ENCODE results near the gene WDHD1. TPM values are rescaled to one million over a fixed set of nuclear protein-coding genes. Genes with fewer than 3 reads are reported as not detected.

Gene WDHD1
- total RNA-seq, 2 experiments from 2014 or later, result 61.1 to 62.9 TPM

DNA sequence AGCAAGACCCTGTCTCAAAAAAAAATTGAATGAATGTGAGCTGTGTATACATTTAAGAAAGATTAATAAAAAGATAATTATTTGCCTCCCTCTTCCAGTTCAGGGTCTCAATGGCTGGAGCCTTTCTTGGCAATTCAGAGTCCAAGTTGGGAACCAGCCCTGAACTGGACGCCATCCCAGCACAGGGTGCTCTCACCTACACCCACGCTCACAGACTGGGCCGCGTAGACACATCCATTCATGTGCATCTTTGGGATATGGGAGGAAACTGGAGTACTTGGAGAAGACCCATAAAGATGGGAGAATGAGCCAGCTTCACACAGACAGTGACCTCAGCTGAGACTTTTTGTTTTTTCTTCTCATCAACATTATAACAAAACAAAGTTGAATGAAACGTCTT, 31.0 kb upstream of the WDHD1 start:
- DNase-seq, result no peak
- H3K27ac Mint-ChIP-seq, result no peak overlapping the region
- no peak overlapping the region for H3K4me3 Mint-ChIP-seq
- no peaks in the 10 kb centered on the region for H3K27me3 Mint-ChIP-seq (ENCODE audit: low read depth)
- H3K9me3 Mint-ChIP-seq, result no peaks in the 10 kb centered on the region
- H3K36me3 Mint-ChIP-seq (ENCODE audit: low read depth), result peaks cover 37% of the 10 kb centered on the region
- intact Hi-C loops (cut with micrococcal nuclease), result no loop called here
- H3K4me1 Mint-ChIP-seq (ENCODE audit: low read depth), result peaks cover 47% of the 10 kb centered on the region
- CTCF ChIA-PET, result no interaction called here

- CTCF ChIA-PET, result interaction anchor here (1.1 kb wide), 1 partner anchor 18 kb away, joined by 3 read pairs; no protein-coding TSS in a partner anchor
- peaks cover 31% of the 10 kb centered on the region for H3K36me3 Mint-ChIP-seq (ENCODE audit: low read depth)
- no peaks in the 10 kb centered on the region for H3K27me3 Mint-ChIP-seq (ENCODE audit: low read depth)
- no peak overlapping the region for H3K4me3 Mint-ChIP-seq
- no peaks in the 10 kb centered on the region for H3K9me3 Mint-ChIP-seq
- no peak overlapping the region for H3K27ac Mint-ChIP-seq
- H3K4me1 Mint-ChIP-seq (ENCODE audit: low read depth), result peaks cover 47% of the 10 kb centered on the region
- DNase-seq, result no peak
- intact Hi-C loops (cut with micrococcal nuclease), result loop anchor here (5.0 kb wide), 1 partner anchor 358 kb away; the partner anchor contains the start of gene ATG14
Measured at GRCh38 chr14:55054098-55054497, 27.2 kb upstream of the WDHD1 start.

GRCh38 chr14:55053500-55053899, 26.6 kb upstream of the WDHD1 start:
- Mint-ChIP-seq H3K9me3 (no peaks in the 10 kb centered on the region), H3K27ac (peak overlapping the region; percentile 19), H3K4me3 (peak overlapping the region; percentile 55), H3K4me1 (ENCODE audit: low read depth) (peaks cover 49% of the 10 kb centered on the region), H3K36me3 (ENCODE audit: low read depth) (peaks cover 31% of the 10 kb centered on the region), H3K27me3 (ENCODE audit: low read depth) (no peaks in the 10 kb centered on the region)
- no peak for DNase-seq
- intact Hi-C loops (cut with micrococcal nuclease), result loop anchor here (2.0 to 5.0 kb wide), 2 partner anchors 45 to 359 kb away; partner anchors contain the start of gene ATG14
- CTCF ChIA-PET, result interaction anchor here (0.6 to 1.2 kb wide), 4 partner anchors 14 to 35 kb away, joined by 3 to 4 read pairs (median 3); no protein-coding TSS in a partner anchor

DNA sequence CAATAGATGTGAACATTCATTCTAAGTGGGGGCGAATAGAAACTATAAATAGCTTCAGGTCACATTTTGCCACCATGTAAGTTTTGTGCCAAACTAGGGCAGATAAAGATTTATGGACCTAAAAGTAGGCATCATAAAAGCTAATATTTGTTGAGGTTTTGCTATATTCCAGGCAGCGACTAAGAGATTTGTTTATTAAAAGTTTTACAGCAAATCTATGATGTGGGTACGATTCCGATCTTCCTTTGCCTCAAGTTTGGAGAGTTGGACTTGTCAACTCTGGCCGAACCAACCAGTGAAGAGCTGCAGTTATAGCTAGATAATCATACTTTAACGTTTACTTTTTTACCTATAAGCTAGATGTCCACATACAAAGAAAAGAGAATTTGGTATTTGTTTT, 26.1 kb upstream of the WDHD1 start:
- intact Hi-C loops (cut with micrococcal nuclease), result loop anchor here (2.0 to 5.0 kb wide), 2 partner anchors 46 to 359 kb away; partner anchors contain the start of gene ATG14
- no peaks in the 10 kb centered on the region for H3K9me3 Mint-ChIP-seq
- peak overlapping the region; percentile 86 for H3K4me3 Mint-ChIP-seq
- peaks cover 26% of the 10 kb centered on the region for H3K36me3 Mint-ChIP-seq (ENCODE audit: low read depth)
- H3K4me1 Mint-ChIP-seq (ENCODE audit: low read depth), result peaks cover 45% of the 10 kb centered on the region
- peak overlapping the region; percentile 95 for H3K27ac Mint-ChIP-seq
- DNase-seq, result no peak
- no peaks in the 10 kb centered on the region for H3K27me3 Mint-ChIP-seq (ENCODE audit: low read depth)
- CTCF ChIA-PET, result interaction anchor here (0.6 to 1.2 kb wide), 5 partner anchors 13 to 106 kb away, joined by 3 to 4 read pairs (median 3); no protein-coding TSS in a partner anchor

- Mint-ChIP-seq H3K4me3 (peak overlapping the region; percentile 86), H3K27ac (peak overlapping the region; percentile 95), H3K4me1 (ENCODE audit: low read depth) (peaks cover 44% of the 10 kb centered on the region), H3K36me3 (ENCODE audit: low read depth) (peaks cover 25% of the 10 kb centered on the region), H3K9me3 (no peaks in the 10 kb centered on the region), H3K27me3 (ENCODE audit: low read depth) (no peaks in the 10 kb centered on the region)
- DNase-seq, result peak; percentile 55
- CTCF ChIA-PET, result interaction anchor here (0.8 to 1.9 kb wide), 12 partner anchors 8 to 322 kb away, joined by 3 to 21 read pairs (median 4); partner anchors contain the start of genes SOCS4 and WDHD1
- intact Hi-C loops (cut with micrococcal nuclease), result loop anchor here (1.0 to 5.0 kb wide), 4 partner anchors 46 to 360 kb away; partner anchors contain the start of genes ATG14 and FBXO34
Measured at GRCh38 chr14:55052269-55052930, 25.5 kb upstream of the WDHD1 start.

DNA sequence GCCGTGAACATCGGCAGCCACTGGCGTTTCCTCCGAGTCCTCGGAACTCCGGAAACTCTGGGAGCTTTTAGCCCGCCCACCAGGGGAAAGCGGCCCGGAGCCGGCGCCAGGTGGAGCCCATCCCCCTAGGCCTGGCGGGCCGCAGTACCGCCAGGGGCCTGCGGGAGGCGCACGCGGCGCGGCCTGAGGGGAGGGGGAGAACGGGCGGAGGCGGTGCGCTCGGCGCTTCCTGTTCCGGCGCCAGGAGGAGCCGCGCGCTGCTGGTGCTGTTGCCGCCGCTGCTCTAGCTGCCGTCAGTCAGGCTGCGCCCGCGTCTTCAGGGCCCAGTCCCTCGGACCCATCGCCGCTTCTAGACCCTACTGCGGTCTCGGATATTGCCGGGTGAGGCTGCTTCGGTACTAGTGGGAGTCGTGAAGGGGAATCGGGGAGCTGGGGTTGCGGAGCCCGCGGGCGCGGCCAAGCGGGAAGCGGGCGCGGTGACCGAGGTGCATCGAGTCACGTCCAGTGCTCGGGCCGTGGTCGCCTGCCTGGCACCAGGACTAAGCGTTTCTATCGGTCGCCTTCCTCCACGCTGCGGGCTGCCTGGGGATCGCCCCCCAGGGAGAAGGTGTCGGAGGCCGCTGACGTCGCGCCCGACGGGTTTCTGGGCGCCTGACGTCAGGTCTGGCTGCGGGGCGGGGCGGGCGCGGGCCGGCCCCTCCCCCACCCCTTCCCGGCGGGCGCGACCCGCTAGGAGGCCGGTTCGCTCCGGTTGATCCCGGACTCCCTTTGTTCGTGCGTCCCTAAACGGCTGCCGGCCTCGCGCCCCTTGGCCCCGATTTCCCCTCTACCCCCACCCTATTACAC, 24.7 kb upstream of the WDHD1 start, which contains the start of gene MAPK1IP1L:
TSS of gene MAPK1IP1L (plus strand) at position 225 of the 846 bp plus-strand sequence. CDS start 10,037 bp downstream, outside the sequence.
- H3K9me3 Mint-ChIP-seq, result no peaks in the 10 kb centered on the region
- intact Hi-C loops (cut with micrococcal nuclease), result loop anchor here (1.0 to 5.0 kb wide), 10 partner anchors 21 to 361 kb away; partner anchors contain the start of genes ATG14, DLGAP5, FBXO34 and GCH1
- peak within 1 kb of the TSS; percentile 86 for H3K4me3 Mint-ChIP-seq
- CTCF ChIA-PET, result interaction anchor here (0.6 to 1.9 kb wide), 23 partner anchors 9 to 378 kb away, joined by 3 to 21 read pairs (median 4); partner anchors contain the start of genes SOCS4 and WDHD1
- peak; percentile 90 for DNase-seq
- peaks cover 42% of the 10 kb centered on the region for H3K4me1 Mint-ChIP-seq (ENCODE audit: low read depth)
- H3K27me3 Mint-ChIP-seq (ENCODE audit: low read depth), result no peaks in the 10 kb centered on the region
- H3K36me3 Mint-ChIP-seq (ENCODE audit: low read depth), result peaks cover 25% of the 10 kb centered on the region
- H3K27ac Mint-ChIP-seq, result peak within 1 kb of the TSS; percentile 95

DNA sequence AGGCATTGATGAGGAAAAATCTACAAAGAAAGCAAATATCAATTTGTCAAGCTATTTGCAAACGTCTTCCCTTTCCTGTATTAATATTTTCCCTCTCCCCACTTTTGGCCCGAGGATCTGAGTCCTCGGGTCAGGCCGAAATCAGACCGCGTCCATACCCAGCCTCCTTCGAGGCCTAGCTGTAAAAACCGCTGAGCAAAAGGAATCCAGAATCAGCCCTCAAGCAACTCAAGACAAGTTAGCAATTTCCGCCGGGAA, 24.2 kb upstream of the WDHD1 start:
- DNase-seq, result no peak
- H3K27ac Mint-ChIP-seq, result peak overlapping the region; percentile 95
- H3K4me1 Mint-ChIP-seq (ENCODE audit: low read depth), result peaks cover 37% of the 10 kb centered on the region
- no peaks in the 10 kb centered on the region for H3K9me3 Mint-ChIP-seq
- peak overlapping the region; percentile 86 for H3K4me3 Mint-ChIP-seq
- intact Hi-C loops (cut with micrococcal nuclease), result loop anchor here (1.0 to 5.0 kb wide), 7 partner anchors 21 to 361 kb away; partner anchors contain the start of genes ATG14, DLGAP5, GCH1 and SOCS4
- H3K36me3 Mint-ChIP-seq (ENCODE audit: low read depth), result peaks cover 25% of the 10 kb centered on the region
- CTCF ChIA-PET, result interaction anchor here (0.6 to 1.9 kb wide), 22 partner anchors 9 to 378 kb away, joined by 3 to 21 read pairs (median 4); partner anchors contain the start of genes SOCS4 and WDHD1
- H3K27me3 Mint-ChIP-seq (ENCODE audit: low read depth), result no peaks in the 10 kb centered on the region

GRCh38 chr14:55048900-55049436, 22.1 kb upstream of the WDHD1 start:
- Mint-ChIP-seq H3K36me3 (ENCODE audit: low read depth) (peaks cover 16% of the 10 kb centered on the region), H3K27me3 (ENCODE audit: low read depth) (no peaks in the 10 kb centered on the region), H3K27ac (no peak overlapping the region), H3K4me3 (no peak overlapping the region), H3K9me3 (no peaks in the 10 kb centered on the region), H3K4me1 (ENCODE audit: low read depth) (peaks cover 32% of the 10 kb centered on the region)
- intact Hi-C loops (cut with micrococcal nuclease), result no loop called here
- CTCF ChIA-PET, result no interaction called here
- no peak for DNase-seq

DNA sequence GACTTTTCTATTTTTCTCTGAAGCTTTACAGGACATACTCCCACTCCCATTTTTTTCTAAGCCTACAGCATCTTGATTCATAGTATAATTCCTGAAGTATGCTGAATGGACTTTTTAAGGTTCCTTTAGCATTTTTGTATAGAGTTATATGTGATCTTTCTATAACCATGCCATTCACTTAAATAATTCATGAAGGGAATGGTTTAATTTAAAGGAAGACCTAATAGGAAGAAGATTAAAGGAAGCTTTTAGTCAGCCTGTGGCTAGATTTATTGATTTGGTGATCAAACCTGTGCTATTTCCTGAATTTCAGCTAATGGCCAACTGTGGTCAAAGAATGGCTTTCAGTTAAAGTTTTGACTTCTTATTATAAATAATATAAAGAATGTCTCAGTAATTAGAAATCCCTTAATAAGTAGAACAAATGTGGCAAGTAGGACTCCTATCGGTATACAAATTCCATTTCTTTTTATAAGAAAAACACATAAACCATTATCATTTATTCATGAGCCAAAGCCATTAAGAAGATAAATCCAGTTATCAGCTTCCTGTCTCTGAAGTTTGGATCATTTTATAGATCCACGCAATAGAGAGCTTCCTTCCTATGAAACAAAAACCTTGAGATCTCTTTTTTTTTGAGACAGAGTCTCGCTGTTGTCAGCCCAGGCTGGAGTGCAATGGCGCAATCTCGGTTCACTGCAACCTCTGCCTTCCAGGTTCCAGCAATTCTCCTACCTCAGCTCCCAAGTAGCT, 20.6 kb upstream of the WDHD1 start:
- no peak for DNase-seq
- intact Hi-C loops (cut with micrococcal nuclease), result no loop called here
- no peaks in the 10 kb centered on the region for H3K27me3 Mint-ChIP-seq (ENCODE audit: low read depth)
- no peaks in the 10 kb centered on the region for H3K9me3 Mint-ChIP-seq
- CTCF ChIA-PET, result interaction anchor here (0.6 to 1.1 kb wide), 3 partner anchors 17 to 330 kb away, joined by 4 to 5 read pairs (median 4); no protein-coding TSS in a partner anchor
- H3K36me3 Mint-ChIP-seq (ENCODE audit: low read depth), result peaks cover 13% of the 10 kb centered on the region
- H3K4me1 Mint-ChIP-seq (ENCODE audit: low read depth), result peaks cover 17% of the 10 kb centered on the region
- H3K27ac Mint-ChIP-seq, result no peak overlapping the region
- H3K4me3 Mint-ChIP-seq, result no peak overlapping the region

DNA sequence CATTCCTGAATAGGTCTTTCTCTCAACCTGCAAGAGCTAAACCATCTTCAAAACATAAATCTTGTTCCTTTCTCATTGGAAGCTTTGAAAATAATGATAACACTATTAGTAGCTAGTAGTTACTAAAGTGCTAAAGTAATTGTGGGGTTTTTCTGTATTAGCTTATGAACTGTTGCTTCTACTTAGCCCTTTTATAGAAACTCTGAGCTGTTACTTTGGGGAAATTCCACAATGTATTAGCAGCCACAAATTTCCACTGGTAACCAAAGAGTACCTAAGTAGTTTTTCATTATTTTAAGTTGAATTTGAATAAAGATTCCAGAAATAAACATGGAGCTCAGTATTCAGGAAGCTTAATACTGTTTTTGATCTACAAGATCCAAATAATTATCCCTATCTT, 18.2 kb upstream of the WDHD1 start:
- Mint-ChIP-seq H3K9me3 (no peaks in the 10 kb centered on the region), H3K36me3 (ENCODE audit: low read depth) (peaks cover 9% of the 10 kb centered on the region), H3K27me3 (ENCODE audit: low read depth) (no peaks in the 10 kb centered on the region), H3K4me3 (no peak overlapping the region), H3K4me1 (ENCODE audit: low read depth) (peaks cover 7% of the 10 kb centered on the region), H3K27ac (no peak overlapping the region)
- intact Hi-C loops (cut with micrococcal nuclease), result no loop called here
- CTCF ChIA-PET, result interaction anchor here (0.7 to 1.0 kb wide), 3 partner anchors 34 to 130 kb away, joined by 3 to 4 read pairs (median 3); no protein-coding TSS in a partner anchor
- no peak for DNase-seq

DNA sequence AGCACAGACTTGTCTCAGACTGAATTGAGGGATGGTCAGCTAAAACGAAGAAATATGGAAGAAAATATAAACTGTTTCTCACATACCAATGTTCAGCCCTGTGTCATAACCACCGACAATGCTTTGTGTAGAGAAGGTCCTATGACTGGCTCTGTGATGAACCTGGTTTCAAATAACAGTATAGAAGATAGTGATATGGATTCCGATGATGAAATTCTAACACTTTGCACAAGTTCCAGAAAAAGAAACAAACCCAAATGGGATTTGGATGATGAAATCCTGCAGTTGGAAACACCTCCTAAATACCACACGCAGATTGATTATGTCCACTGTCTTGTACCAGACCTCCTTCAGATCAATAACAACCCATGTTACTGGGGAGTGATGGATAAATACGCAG, 16.6 kb upstream of the WDHD1 start:
- Mint-ChIP-seq H3K4me3 (no peak overlapping the region), H3K4me1 (ENCODE audit: low read depth) (peaks cover 6% of the 10 kb centered on the region), H3K9me3 (no peaks in the 10 kb centered on the region), H3K27me3 (ENCODE audit: low read depth) (no peaks in the 10 kb centered on the region), H3K27ac (no peak overlapping the region), H3K36me3 (ENCODE audit: low read depth) (peaks cover 13% of the 10 kb centered on the region)
- DNase-seq, result no peak
- intact Hi-C loops (cut with micrococcal nuclease), result no loop called here
- CTCF ChIA-PET, result no interaction called here
